A549 (cell line): Measurements from ENCODE around the gene ARRDC4.

Experiments
- EP300 ChIP-seq, 2 experiments: fragments of >200 bp; sonication (Bioruptor Twin); formaldehyde crosslinking; IDR thresholded peaks; 2 replicates in 1 of 2; 3 replicates in 1 of 2; pipeline ENCODE4 v1.6.1; 2016 to 2017
- TF ChIP-seq, protein P1 (sequence below): fragments of >200 bp; sonication (Bioruptor Twin); formaldehyde crosslinking; IDR thresholded peaks from 3 replicates; pipeline ENCODE4 v1.5.1; 2016

DNA sequence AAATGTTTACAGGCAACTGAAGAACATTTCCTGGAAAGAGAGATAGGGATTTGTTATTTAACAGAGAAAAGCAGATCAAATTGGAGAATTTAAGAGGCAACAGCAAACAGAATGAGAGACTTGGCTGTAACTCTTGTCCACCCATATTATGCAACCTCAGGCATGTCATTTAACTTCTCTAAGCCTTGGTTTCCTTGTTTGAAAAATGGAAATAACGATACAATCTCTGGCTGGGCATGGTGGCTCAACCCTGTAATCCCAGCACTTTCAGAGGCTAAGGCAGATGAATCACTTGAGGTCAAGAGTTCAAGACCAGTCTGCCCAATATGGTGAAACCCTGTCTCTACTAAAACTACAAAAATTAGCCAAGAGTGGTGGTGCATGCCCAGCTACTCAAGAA is 23.7 kb downstream of the ARRDC4 start:
- no peak for TF ChIP-seq EP300 (IDR thresholded peaks at IDR 0.05)
- TF ChIP-seq, protein P1, sequence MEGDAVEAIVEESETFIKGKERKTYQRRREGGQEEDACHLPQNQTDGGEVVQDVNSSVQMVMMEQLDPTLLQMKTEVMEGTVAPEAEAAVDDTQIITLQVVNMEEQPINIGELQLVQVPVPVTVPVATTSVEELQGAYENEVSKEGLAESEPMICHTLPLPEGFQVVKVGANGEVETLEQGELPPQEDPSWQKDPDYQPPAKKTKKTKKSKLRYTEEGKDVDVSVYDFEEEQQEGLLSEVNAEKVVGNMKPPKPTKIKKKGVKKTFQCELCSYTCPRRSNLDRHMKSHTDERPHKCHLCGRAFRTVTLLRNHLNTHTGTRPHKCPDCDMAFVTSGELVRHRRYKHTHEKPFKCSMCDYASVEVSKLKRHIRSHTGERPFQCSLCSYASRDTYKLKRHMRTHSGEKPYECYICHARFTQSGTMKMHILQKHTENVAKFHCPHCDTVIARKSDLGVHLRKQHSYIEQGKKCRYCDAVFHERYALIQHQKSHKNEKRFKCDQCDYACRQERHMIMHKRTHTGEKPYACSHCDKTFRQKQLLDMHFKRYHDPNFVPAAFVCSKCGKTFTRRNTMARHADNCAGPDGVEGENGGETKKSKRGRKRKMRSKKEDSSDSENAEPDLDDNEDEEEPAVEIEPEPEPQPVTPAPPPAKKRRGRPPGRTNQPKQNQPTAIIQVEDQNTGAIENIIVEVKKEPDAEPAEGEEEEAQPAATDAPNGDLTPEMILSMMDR, result no peak
